ENCODE measurements around the gene SERTAD4.

DNA sequence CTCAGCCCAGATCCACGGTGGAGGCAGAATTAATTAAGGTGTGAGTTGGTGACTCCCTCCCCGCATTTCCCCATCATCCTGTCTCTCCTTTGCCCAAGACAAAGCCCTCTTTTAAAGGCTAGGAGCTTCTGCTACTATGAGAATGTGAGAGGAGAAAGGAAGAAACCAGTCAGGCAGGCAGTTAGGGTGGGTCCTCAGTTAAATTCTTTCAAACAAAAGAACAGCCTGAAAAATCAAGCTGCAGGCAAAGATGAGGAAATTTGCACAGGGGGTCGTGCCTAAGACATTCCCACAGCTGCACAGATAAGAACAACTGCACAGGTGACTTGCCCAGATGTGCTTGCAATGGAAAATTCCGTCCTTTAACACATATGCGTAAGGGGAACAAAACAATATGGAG is 47.6 kb downstream of the SERTAD4 start:
- TF ChIP-seq, protein P1, sequence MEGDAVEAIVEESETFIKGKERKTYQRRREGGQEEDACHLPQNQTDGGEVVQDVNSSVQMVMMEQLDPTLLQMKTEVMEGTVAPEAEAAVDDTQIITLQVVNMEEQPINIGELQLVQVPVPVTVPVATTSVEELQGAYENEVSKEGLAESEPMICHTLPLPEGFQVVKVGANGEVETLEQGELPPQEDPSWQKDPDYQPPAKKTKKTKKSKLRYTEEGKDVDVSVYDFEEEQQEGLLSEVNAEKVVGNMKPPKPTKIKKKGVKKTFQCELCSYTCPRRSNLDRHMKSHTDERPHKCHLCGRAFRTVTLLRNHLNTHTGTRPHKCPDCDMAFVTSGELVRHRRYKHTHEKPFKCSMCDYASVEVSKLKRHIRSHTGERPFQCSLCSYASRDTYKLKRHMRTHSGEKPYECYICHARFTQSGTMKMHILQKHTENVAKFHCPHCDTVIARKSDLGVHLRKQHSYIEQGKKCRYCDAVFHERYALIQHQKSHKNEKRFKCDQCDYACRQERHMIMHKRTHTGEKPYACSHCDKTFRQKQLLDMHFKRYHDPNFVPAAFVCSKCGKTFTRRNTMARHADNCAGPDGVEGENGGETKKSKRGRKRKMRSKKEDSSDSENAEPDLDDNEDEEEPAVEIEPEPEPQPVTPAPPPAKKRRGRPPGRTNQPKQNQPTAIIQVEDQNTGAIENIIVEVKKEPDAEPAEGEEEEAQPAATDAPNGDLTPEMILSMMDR (IDR thresholded peaks at IDR 0.05; ENCODE audit: low read length) = no peak
- no peak for TF ChIP-seq EZH2phosphoT487 (IDR thresholded peaks at IDR 0.05; ENCODE audit: low read length)

Measured in MM.1S (cell line).